B cell (primary cell): ENCODE results near the gene RGS17. TPM values are rescaled to one million over a fixed set of nuclear protein-coding genes. Genes with fewer than 3 reads are reported as not detected.

Experiments
- ATAC-seq: fragments of 200-7000 bp; cut with Tn5 transposase; one replicate; pipeline ENCODE4 v1.10.0; 2021; ENCODE audit warnings: low read depth, mild to moderate bottlenecking, moderate number of reproducible peaks, moderate library complexity
- CTCF ChIA-PET: fragments of 350-600 bp; sonication (Branson Sonifier 250); formaldehyde crosslinking; loops from one replicate; lab custom pipeline; 2021; ENCODE audit warnings: antibody characterized with exemption, inconsistent platforms; lab: Charles Lee
- POLR2A ChIA-PET: fragments of 350-600 bp; sonication (Branson Sonifier 250); formaldehyde crosslinking; loops from one replicate; lab custom pipeline; 2021; ENCODE audit warnings: antibody characterized with exemption; lab: Charles Lee
- DNase-seq: peaks from one replicate; pipeline ENCODE4 v3.0.0; 2013
- H2AFZ ChIP-seq: 2 replicates; pipeline ENCODE4 v1.6.1; 2012; ENCODE audit warnings: mild to moderate bottlenecking, low read depth, low read length; ENCODE audit not compliant: insufficient read depth, poor library complexity, severe bottlenecking
- H3K27ac ChIP-seq, 2 donors: 1 replicate in 1 of 2; 2 replicates in 1 of 2; pipeline ENCODE4 v1.5.1; 2012 to 2013; ENCODE audit warnings: low read length in 2 of 2, mild to moderate bottlenecking in 2 of 2, moderate library complexity in 1 of 2
- H3K27me3 ChIP-seq, 4 experiments: fragments of 200-600 bp in 1 of 4; sonication (generic) in 1 of 4; replicated peaks in 1 of 4; 1 replicate in 2 of 4; 2 replicates in 2 of 4; pipeline versions ENCODE4 v1.6.1 to v1.7.0; 2013 to 2016; ENCODE audit warnings: low read length in 3 of 4, mild to moderate bottlenecking in 2 of 4, mixed read lengths in 1 of 4, moderate library complexity in 1 of 4; ENCODE audit not compliant: insufficient read depth in 4 of 4, control insufficient read depth in 3 of 4; ENCODE audit errors: control extremely low read depth in 1 of 4
- H3K36me3 ChIP-seq, 2 experiments: replicated peaks in 1 of 2; 1 replicate in 1 of 2; 2 replicates in 1 of 2; pipeline versions ENCODE4 v1.6.1 to v1.7.1; 2013; ENCODE audit warnings: low read length in 1 of 2; ENCODE audit not compliant: insufficient read depth in 2 of 2, control insufficient read depth in 1 of 2; ENCODE audit errors: control extremely low read depth in 1 of 2, extremely low read depth in 1 of 2
- H3K4me1 ChIP-seq, 2 donors: fragments of 200-600 bp in 1 of 2; sonication (generic) in 1 of 2; 1 replicate in 1 of 2; 2 replicates in 1 of 2; pipeline versions ENCODE4 v1.5.1 to v1.6.1; 2013 to 2017; ENCODE audit warnings: low read length in 2 of 2; ENCODE audit not compliant: control insufficient read depth in 2 of 2, insufficient read depth in 2 of 2
- H3K4me2 ChIP-seq: replicated peaks from 2 replicates; pipeline ENCODE3; 2012; ENCODE audit warnings: mild to moderate bottlenecking, low read depth, low read length; ENCODE audit not compliant: poor library complexity, severe bottlenecking
- H3K4me3 ChIP-seq, 5 experiments: fragments of 200-600 bp in 1 of 5; sonication (generic) in 1 of 5; 1 replicate in 3 of 5; 2 replicates in 2 of 5; pipeline versions ENCODE4 v1.5.1 to v1.7.0; 2011 to 2016; ENCODE audit warnings: low read length in 4 of 5, mild to moderate bottlenecking in 4 of 5, low read depth in 2 of 5, control low read depth in 1 of 5, moderate library complexity in 1 of 5; ENCODE audit not compliant: insufficient read depth in 1 of 5; ENCODE audit errors: control extremely low read depth in 1 of 5, extremely low read depth in 1 of 5
- H3K79me2 ChIP-seq: fragments of 200-600 bp; sonication (generic); one replicate; pipeline ENCODE4 v1.6.0; 2016; ENCODE audit warnings: low read length; ENCODE audit not compliant: control insufficient read depth, insufficient read depth
- H3K9ac ChIP-seq: fragments of 200-600 bp; sonication (generic); 2 replicates; pipeline ENCODE4 v1.6.1; 2017; ENCODE audit warnings: mild to moderate bottlenecking, low read length, moderate library complexity
- H3K9me3 ChIP-seq, 3 donors: one replicate each; pipeline versions ENCODE4 v1.6.1 to v1.7.1; 2013; ENCODE audit warnings: low read length in 2 of 3; ENCODE audit not compliant: control insufficient read depth in 2 of 3, insufficient read depth in 1 of 3; ENCODE audit errors: control extremely low read depth in 1 of 3
- H4K20me1 ChIP-seq: 2 replicates; pipeline ENCODE4 v1.6.0; 2012; ENCODE audit warnings: mild to moderate bottlenecking, low read length; ENCODE audit not compliant: insufficient read depth, control insufficient read depth, poor library complexity, severe bottlenecking
- H3K27ac Mint-ChIP-seq: one replicate; pipeline ENCODE4 v1.8.0; 2021; ENCODE audit warnings: mixed read lengths
- H3K27me3 Mint-ChIP-seq: one replicate; pipeline ENCODE4 v1.8.0; 2021; ENCODE audit warnings: mixed read lengths
- H3K4me1 Mint-ChIP-seq: one replicate; pipeline ENCODE4 v1.8.0; 2021; ENCODE audit warnings: mixed read lengths
- H3K4me3 Mint-ChIP-seq: one replicate; pipeline ENCODE4 v1.8.0; 2021; ENCODE audit warnings: mixed read lengths
- H3K9me3 Mint-ChIP-seq: one replicate; pipeline ENCODE4 v1.8.0; 2022; ENCODE audit warnings: mixed read lengths; ENCODE audit not compliant: insufficient read depth
- CTCF ChIP-seq: fragments of 200-600 bp; IDR thresholded peaks from one replicate; pipeline ENCODE4 v1.8.0; 2022; ENCODE audit warnings: antibody characterized with exemption, mild to moderate bottlenecking
- EZH2 ChIP-seq: IDR thresholded peaks from 2 replicates; pipeline ENCODE4 v1.6.1; 2012; ENCODE audit warnings: borderline replicate concordance, low read depth, mild to moderate bottlenecking, moderate library complexity, low read length; ENCODE audit not compliant: insufficient read depth, poor library complexity, severe bottlenecking
- WGBS: methylation state at CpG from one replicate; pipeline ENCODE4 v1.1.5; 2013; ENCODE audit warnings: missing lambda C conversion rate; ENCODE audit not compliant: insufficient coverage; 5-methylcytosine and 5-hydroxymethylcytosine counted together
- intact Hi-C: fragments of 100-400 bp; cut with micrococcal nuclease; formaldehyde crosslinking; loops from one replicate; pipeline ENCODE4 v1.10.0; 2022
- polyA plus RNA-seq: library from polyadenylated mRNA; depleted of rRNA; stranded (reverse); fragments of >200 nt; gene quantifications from 2 replicates; pipeline ENCODE4 v1.2.3, GENCODE V29; 2012
- total RNA-seq, 2 donors: library from RNA; stranded (reverse); fragments of 120-200 nt in 1 of 2; gene quantifications; 1 replicate in 1 of 2; 2 replicates in 1 of 2; pipeline versions ENCODE4 v1.2.3 to v1.2.4, GENCODE V29; 2013 to 2022

The RGS17 gene
- total and polyA plus RNA-seq, 2 donors (not counting 1 experiment from before 2014, with no cell fraction given), result not detected

GRCh38 chr6:153145591-153145990, 14.5 kb upstream of the RGS17 start:
- Mint-ChIP-seq H3K27me3 (no peaks in the 10 kb centered on the region), H3K9me3 (no peaks in the 10 kb centered on the region), H3K4me1 (no peaks in the 10 kb centered on the region), H3K4me3 (no peak overlapping the region), H3K27ac (no peak overlapping the region)
- H3K9ac ChIP-seq, result no peak overlapping the region
- 78% methylated on average over 4 of the region's 4 CpGs for WGBS
- CTCF ChIA-PET, result no interaction called here
- H3K79me2 ChIP-seq, result no peaks in the 10 kb centered on the region
- ATAC-seq (no peak), DNase-seq (no peak)
- intact Hi-C loops, result no loop called here
- H3K4me3 ChIP-seq, result no peak overlapping the region
- H2AFZ ChIP-seq, result no peak overlapping the region
- H3K9me3 ChIP-seq, result peaks cover 0 to 13% (median 0%) of the 10 kb centered on the region in 3 donors
- no peaks in the 10 kb centered on the region for H3K36me3 ChIP-seq
- no peaks in the 10 kb centered on the region for H3K4me1 ChIP-seq
- H3K27me3 ChIP-seq, result no peaks in the 10 kb centered on the region
- POLR2A ChIA-PET, result no interaction called here
- H3K4me2 ChIP-seq, result no peak overlapping the region
- H4K20me1 ChIP-seq, result no peaks in the 10 kb centered on the region
- no peak overlapping the region for H3K27ac ChIP-seq
- TF ChIP-seq CTCF, result no peak
- TF ChIP-seq EZH2, result no peak

- H3K27ac Mint-ChIP-seq, result no peak overlapping the region
- TF ChIP-seq CTCF (no peak), EZH2 (no peak)
- Histone ChIP-seq H2AFZ (no peak overlapping the region), H3K9ac (no peak overlapping the region), H3K4me1 (no peaks in the 10 kb centered on the region), H3K4me3 (no peak overlapping the region), H3K9me3 (peaks cover 0 to 7% (median 0%) of the 10 kb centered on the region in 3 donors), H3K36me3 (no peaks in the 10 kb centered on the region), H3K4me2 (no peak overlapping the region), H3K79me2 (no peaks in the 10 kb centered on the region), H3K27me3 (no peaks in the 10 kb centered on the region), H3K27ac (no peak overlapping the region), H4K20me1 (no peaks in the 10 kb centered on the region)
- no peaks in the 10 kb centered on the region for H3K27me3 Mint-ChIP-seq
- CTCF ChIA-PET, result no interaction called here
- WGBS, result 100% methylated on average over 1 of the region's 4 CpGs
- intact Hi-C loops, result no loop called here
- H3K4me1 Mint-ChIP-seq, result no peaks in the 10 kb centered on the region
- no peak for DNase-seq
- H3K4me3 Mint-ChIP-seq, result no peak overlapping the region
- H3K9me3 Mint-ChIP-seq, result no peaks in the 10 kb centered on the region
- POLR2A ChIA-PET, result no interaction called here
- ATAC-seq, result no peak
Measured at GRCh38 chr6:153143200-153143599, 12.1 kb upstream of the RGS17 start.
